T-helper 9 cell (primary cell): Measurements from ENCODE around the gene ALG3.
A peak's percentile ranks its signal among the peaks of the same experiment; 100 is the strongest.

Experiments
- DNase-seq: peaks from one replicate; pipeline ENCODE4 v3.0.0-alpha.2; 2020

ALG3 gene

DNA sequence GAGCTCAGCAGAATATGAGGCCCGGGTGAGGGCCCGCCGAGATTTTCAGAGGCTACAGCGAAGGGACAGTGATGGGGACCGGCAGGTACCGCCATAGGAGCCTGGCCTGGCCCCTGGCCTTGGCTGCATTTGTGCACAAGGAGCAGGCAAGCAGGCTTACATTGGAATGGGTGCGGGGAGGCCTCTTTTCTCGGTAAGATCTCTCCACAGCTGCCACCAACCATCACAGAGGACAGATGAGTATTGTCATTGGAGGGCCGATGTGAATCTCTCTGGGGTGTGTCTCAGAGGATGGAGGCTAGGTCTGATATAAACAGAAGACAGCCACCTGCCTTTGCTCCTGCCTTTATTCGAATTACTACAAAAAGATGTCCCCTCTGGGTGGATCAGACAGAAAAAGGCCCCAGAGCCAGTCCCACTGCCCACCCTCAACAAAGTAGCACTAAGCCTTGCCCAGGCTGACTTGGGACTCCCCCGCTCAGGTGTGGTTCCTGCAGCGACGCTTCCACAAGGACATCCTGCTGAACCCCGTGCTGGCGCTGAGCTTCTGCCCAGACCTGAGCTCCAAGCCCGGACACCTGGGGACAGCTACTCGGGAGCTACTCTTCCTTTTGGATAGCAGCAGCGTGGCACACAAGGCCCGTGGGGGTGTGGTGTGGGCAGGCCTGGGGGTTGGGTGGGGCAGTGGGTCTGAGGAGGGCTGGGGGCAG lies 13.9 kb downstream of the ALG3 start:
- no peak for DNase-seq

DNA sequence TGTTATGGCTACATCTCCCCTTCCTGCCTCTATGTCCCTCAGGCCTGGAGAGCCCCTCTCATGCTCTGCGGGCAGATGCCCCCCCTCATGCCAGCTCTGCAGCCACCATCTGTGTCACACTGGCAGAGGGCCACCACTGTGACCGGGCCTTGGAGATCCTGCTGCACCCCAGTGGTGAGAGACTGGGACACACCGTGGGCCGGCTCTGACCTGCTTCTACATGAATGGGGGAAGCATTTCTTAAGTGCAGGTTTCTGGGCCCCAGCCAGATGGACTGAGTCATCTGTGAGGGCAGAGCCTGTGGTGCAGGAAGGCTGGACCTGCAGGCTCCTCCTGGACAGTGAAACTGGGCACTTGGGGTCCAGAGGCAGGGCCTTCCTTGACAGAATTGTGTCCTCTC lies 14.5 kb downstream of the ALG3 start:
- no peak for DNase-seq

DNA sequence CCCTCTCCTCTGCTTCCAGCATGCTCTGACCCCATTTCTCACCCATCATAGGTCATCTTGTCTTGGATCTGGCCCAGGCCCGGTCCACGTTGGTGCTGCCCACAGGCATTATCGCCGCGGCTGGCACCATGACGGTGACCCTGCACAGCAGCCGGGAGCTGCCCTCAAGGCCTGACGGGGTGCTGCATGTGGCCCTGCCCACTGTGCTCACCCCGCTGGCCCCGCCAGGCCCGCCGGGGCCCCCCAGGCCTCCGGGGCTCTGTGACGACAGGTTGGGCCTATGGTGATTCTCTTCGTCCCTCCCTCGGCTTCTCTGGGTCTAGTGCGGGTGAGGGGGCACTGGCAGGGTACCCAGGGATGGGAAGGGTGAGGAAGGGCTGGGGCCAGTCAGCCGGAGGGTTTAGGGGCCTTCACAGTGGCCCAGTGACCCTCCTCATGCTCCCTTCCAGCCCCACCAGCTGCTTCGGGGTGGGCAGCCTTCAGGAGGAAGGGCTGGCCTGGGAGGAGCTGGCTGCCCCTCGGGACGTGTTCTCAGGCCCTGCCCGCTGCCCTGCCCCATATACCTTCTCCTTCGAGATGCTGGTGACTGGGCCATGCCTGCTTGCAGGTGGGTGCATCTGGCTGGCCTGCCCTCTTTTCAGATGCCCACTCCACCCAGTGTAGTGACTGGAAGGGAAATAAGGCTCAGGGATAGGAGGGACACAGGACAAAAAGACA lies 15.5 kb downstream of the ALG3 start:
- no peak for DNase-seq

DNA sequence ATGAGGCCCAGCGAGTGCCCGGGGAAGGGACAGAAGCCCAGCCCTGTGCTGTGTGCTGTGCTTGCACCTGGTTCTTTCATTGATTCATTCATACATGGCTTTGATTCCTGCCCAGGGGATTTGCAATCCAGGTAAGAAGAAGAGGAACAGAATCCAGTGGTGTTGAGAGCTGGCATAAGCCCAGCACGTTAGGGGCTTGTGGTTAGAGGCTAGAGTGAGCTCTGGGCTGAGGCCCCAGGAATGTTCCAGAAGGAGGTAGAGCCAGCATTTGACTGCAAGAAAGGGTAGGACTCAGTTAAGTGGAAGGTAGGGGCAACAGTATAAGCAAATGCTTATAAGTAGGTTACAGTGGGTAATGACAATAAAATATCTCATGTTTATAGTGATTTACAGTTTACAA lies 17.1 kb downstream of the ALG3 start:
- no peak for DNase-seq

DNA sequence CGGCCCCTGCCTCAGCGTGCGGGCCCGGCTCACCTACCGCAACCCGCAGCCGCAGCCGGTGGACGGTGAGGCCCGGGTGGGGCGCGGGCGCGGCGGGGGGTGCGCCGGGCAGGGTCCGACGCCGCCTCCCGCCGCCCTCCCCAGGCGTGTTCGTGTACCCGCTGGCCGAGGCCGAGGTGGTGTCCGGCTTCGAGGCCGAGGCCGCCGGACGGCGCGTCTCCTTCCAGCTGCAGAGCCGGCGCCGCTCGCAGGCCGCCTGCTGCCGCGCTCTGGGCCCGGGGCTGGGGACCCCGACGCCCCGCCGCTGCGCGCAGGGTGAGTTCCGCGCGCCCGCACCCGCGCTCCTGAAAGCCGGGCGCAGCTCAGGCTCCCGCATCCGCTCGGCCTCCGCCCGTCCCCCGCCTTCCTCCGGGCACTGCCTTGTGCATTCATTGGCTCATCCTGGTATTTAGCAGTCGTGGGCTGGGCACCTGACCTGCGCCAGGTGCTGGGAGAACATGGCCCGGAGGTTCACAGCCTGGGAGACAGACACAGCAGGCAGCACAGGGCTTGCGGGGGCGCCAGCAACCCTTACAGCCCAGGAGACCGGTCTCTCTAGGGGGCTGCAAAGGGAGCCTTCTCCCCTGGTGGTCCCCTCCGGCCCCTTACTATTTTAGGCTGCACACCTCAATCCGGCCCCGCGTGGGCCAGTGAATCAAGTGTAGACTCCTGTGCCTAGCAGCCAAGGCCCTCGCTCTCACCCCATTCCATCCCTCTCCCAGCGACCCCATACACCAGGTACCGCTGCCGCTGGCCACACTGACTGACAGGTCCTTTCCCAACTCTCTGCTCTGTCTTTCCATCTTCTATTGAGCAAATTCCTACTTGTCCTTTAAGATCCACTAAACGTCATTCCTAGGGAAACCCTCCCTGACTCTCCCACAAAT lies 17.9 kb downstream of the ALG3 start:
- DNase-seq: no peak

DNA sequence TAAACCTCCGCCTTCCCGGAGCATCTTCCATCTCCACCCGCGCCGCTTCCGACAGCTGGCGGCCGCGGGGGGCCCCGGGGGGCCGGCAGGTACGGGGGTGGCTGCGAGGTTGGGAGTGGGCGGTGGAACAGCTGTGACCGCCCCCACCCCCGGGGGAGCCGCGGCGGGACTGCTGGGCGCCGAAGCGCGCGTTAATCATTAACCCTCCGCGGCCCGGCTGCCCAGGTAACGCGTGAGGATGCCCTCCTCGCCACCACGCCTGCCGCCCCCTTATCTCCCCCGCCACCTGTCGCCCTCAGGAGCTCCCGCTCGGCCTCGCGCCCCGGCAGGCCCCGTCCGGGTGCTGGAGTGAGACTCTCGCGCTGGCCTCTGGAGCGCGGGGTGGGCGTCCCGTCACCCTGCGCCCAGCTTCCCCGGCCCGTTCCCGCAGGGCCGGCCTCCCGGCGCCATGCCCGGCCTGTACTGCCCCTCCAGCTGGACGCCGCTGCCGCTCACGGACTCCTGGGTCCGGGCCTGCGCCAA lies 18.6 kb downstream of the ALG3 start:
- no peak for DNase-seq

DNA sequence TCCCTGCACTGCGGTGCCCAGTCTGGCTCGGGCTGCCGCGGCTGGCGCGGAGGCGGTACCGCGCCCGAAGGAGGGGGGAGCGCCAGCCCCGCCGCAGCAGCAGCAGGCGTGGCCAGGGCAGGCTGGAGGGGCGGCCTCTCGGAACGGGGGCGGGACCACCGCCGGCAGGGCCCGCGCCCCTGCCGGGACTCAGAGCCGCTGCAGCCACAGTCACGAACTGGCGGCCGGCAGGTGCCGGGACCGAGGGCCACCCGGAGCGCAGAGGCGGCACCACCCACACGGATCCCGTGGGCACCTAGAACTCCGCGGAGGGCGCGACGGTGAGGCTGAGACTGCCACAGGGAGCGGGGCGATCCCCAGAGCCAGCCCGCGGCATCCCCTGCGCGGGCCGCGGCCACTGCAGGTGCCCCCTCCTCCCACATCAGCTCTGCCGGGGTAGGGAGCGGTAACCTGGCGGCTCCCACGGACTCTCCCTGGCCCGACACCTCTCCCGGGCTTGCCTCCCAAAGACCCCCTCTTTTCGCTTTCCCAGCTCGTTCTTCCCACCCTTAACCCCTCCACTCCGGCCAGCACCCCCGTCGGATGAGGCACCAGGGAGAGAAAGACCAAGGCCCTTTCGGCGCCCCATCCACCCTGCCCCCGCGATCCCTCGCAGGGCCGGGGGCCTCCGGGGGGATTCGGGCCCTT lies 19.2 kb downstream of the ALG3 start, which contains the start of gene VWA5B2:
VWA5B2 (plus strand) TSS at position 192 of the 687 bp plus-strand sequence. CDS start 944 bp downstream, outside the sequence.
- DNase-seq: peak; percentile 63

DNA sequence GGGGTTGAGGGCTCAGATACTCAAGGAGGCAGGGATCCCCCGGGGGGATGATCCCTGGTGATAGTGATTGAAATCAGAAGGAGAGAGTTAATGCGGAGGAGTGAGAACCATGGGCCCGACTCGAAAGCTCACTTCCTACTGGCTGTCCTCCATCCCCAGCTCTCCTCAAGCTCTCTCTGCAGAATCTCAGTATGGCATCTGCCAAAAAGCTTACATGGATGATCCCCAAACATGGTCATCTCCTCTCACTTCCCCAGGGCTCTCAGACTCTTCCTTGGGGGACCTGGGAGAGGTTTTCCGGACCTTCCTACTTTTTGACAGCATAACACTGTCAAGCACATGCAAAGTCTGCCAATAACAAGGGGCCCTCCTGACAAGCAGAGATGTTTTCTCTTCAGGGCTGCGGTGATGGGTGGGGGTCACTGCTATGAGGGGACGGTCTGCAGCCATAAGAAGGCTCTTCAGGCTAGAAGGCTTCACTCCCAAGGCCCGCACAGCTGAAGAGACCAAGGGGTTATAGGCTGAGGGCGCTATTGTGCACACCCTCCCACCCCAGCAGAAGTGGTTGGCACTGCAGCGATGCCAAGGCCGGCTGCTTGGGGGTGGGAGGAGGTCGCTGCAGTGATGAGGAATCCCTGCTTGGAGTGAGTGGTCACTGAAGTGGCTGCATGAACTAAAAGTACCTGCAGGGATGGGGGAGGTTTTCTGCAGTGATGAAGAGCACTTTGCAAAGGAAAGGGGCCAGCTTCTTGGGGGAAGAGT lies 20.2 kb downstream of the ALG3 start:
- DNase-seq: no peak

DNA sequence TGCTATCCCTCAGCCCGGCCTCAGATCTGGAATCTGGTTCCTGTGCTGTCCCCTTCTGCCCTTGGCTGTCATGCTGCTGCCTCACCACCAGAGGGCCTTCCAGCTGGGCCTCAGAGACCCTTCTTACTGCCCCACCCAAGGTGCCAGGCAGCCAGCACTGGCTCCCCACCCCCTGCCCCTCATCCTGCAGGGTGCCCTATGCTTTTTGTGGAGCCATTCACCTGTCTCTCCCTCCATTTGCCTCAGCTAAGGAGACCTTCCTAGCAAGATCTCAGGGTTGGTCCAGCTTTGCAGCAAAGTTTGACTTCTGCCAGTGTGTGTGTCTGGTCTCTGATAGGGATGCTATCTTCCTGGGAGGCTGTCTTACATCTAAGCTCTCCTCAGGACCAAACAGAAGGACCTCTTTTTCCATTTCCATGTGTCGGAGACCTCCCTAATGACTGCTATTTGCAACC lies 21.3 kb downstream of the ALG3 start:
- peak; percentile 51 for DNase-seq

DNA sequence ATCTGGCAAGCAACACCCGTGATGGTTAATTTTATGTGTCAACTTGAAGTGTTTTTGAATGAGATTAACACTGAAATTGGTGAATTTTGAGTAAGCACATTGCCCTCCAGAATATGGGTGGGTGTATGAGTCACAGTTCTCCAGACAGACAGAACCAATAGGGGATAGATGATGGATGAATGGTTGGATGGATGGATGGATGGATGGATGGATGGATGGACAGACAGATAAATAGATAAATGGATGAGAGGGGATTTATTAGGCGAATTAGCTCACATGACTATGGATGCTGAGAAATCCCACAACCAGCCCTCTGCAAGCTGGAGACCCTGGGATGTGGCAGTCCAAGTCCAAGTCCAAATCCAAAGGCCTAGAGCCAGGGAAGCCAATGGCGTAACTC lies 24.8 kb downstream of the ALG3 start:
- no peak for DNase-seq

DNA sequence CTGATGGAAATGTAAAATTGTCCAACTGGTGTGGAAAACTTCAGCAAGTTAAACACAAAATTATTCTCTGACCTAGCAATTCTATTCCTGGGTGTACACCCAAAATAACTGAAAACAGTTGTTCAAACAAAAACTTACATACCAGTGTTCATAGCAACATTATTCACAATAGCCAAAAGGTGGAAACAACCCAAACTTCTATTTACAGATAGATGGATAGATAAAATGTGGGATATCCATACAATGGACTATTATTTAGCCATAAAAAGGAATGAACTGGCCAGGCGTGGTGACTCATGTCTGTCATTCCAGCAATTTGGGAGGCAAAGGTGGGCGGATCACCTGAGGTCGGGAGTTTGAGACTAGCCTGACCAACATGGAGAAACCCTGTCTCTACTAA lies 26.2 kb downstream of the ALG3 start:
- no peak for DNase-seq

DNA sequence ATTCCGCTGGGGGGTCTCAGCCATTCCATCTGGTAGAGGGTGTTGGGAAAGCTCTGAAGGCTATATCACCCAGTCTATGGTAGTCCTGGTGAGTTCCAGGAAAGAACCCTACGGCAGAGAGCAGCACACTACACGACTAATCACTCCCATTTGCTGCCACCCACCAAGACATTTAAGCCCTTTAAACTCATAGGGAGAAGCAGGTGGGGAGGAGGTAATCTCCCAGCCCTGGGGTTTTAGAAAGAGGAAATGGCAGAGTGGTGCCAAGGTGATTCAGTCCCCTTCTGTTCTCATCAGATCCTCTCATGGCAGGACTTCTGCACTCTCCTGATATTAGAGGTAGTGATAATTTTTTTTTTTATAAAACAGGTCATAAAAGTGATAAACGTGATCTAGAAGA lies 29.9 kb downstream of the ALG3 start:
- no peak for DNase-seq

DNA sequence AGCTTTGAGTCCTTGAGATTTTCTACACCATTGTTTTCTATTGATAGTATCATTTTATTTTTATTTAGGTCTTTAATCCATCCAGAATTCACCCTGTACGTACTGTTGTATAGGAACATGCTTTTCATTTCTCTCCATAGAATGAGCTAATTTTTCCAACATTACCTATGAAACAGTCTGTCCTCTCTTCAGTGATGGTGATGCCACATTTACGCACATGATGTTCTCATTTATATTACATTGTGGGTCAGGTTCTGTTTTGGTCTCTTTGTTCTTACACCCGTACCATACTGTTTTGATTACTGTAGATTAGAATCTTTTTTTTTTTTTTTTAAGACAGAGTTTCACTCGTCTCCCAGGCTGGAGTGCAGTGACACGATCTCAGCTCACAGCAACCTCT lies 37.0 kb downstream of the ALG3 start:
- DNase-seq: no peak

DNA sequence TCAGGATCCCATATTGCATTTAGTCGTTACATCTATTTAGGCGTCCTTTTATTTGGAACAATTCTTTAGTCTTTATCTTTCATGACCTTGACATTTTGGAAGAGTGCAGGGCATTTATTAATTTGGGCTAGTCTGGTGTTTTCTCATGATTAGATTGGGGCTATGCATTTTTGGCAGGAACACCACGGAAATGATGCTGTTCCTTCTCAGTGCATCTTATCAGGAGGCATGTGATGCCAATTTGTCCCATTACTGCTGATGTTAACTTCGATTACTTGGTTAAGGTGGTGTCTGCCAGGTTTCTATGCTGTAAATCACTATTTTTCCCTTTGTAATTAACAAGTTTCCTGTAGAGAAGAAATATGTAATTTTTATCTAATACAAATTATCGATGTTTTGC lies 37.5 kb downstream of the ALG3 start:
- no peak for DNase-seq

DNA sequence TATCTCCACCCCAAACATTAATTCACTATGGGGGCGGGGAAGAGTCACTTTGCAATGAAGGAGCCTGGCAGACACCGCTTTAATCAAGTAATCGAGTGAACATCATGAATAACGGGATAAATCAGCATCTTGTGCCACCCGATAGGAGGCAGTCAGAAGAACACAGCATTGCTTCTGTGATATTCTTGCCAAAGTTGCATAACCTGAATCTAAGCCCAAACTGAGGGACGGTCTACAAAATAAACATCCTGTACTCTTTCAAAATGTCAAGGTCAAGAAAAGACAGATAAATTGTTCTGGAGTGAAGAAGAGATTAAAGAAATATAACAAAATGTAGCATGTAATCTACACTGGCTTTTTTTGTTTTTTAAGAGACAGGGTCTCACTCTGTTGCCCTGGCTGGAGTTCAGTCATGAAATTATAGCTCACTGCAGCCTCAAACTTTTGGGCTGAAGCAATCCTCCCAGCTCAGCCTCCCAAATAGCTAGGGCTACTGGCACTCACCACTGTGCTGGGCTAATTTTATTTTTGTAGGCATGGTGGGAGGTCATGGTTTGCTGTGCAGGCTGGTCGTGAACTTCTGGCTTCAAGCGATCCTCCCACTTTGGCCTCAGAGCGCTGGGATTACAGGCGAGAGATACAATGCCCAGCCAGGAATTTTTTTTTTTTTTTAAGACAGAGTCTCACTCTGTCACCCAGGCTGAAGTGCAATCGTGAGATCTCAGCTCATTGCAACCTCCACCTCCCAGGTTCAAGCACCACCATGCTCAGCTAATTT lies 39.4 kb downstream of the ALG3 start:
- no peak for DNase-seq

DNA sequence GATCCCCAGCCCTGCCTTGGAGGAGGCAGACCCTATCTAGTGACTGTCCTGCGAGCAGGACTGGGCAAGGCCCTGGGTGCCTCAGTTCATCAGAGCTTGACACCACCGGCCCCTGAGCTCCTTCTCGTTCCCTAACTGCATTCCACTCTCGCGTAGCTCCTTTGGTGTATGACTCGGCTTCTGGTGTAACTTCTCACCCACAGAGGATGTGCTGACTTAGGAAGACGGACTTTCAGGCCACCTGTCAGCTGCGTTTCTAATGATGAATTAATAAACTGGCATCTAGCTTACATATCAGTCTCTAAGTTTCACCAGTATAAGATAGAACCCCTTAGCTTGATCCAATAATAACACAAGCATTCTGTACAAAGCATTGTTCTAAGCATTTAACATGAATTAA lies 45.2 kb downstream of the ALG3 start:
- DNase-seq: no peak

DNA sequence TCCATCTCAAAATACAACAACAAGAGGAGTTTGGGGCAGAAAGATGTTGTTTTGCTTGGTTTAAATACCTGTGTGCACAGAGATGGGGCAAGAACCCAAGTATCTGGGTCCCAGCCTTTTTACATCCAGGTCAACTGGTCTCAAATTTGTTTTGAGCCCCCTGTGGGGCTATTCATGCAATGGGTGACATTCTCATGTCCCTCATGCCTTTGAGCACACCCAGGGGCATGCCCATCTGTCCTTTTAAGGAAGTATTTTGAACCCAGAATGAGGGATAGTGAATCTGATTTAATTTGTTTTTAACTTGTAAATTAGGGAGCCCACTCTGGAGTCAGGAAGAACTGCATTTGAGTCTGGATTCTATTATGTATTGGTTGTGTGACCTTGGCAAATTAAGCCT lies 47.9 kb downstream of the ALG3 start:
- no peak for DNase-seq

DNA sequence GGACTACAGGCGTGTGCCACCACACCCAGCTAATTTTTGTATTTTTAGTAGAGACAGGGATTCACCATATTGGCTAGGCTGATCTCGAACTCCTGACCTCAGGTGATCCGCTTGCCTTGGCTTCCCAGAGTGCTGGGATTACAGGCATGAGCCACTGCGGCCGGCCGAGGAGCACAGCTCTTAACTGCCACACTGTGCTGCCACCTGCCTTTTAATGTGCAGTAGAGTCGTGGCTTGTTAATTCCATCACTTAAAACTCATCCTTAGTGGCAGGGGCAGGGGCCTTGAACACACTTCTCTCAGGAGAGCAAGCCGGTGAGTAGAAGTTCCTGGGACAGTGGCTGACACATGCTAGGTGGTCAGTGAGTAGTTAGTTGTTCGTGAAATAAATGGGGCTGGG lies 50.3 kb downstream of the ALG3 start:
- DNase-seq: no peak

DNA sequence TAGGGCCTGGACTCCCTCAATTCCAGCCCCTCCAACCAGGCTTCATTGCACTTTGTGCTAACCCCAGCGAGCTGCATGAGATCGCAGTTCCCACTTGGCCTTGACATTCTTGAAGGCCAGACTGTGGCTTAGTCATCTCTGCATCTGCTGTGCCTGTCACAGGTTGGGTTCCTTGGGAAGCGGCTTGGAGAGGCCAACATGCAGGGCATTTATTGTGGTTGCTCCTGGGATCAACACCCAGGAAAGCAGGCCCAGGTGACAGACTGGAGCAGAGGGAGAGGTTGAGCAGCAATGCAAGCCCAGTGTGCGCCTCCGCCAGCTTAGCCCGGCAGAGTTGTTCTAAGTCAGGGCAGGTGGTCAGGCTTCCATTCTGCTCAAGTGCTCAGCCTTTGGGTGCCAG lies 52.2 kb downstream of the ALG3 start:
- no peak for DNase-seq

DNA sequence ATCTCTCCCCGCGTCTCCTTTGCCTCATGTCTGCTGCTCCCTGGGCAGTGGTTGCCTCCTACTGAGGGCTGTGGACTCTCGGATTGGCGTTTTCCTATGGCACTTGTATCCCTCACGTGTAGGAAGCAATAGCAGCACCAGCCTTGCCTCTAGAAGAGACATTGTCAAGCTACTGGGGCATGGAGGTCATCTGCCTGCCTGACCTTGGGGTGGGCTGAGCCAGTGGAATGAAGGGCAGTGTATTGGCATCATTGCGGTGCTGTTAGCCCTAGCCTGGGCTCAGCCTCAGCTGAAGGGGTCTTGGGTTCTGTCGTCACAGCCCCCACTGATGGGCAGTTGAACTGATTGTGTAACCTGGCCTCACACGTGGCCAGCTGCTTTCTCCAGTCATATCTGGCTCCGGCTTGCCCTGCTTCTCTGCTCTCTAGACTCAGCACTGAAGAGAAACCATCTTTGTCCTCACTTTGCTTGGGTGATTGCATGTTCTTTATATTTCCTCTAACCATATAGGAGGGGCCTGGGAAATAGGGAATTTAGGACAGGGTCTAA lies 54.7 kb downstream of the ALG3 start:
- no peak for DNase-seq

DNA sequence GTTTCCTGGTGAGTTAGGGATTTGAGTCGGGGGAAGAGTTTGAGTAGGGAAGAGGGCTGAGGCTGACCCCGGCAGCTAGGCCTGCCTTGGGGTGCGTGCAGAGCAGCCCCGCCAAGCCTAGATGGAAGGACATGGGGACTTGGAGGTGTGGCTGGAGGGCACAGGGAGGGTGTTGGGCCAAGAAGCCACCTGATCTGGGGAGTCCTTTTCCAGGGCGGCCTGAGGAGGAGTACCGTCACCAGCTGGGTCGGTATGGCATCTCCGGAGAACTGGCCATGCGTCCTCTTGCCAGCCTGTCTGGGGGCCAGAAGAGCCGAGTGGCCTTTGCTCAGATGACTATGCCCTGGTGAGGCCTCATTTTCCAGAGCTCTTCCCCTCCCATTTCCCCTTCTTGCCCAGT lies 55.9 kb downstream of the ALG3 start:
- no peak for DNase-seq
